ENCODE data around the gene NSD2. TPM values are rescaled to one million over a fixed set of nuclear protein-coding genes. Genes with fewer than 3 reads are reported as not detected.
A peak's percentile ranks its signal among the peaks of the same experiment; 100 is the strongest.

Gene NSD2
- total and polyA plus RNA-seq, 5 donors from 2014 or later = 5.9 to 95.8 (median 7.3) TPM

DNA sequence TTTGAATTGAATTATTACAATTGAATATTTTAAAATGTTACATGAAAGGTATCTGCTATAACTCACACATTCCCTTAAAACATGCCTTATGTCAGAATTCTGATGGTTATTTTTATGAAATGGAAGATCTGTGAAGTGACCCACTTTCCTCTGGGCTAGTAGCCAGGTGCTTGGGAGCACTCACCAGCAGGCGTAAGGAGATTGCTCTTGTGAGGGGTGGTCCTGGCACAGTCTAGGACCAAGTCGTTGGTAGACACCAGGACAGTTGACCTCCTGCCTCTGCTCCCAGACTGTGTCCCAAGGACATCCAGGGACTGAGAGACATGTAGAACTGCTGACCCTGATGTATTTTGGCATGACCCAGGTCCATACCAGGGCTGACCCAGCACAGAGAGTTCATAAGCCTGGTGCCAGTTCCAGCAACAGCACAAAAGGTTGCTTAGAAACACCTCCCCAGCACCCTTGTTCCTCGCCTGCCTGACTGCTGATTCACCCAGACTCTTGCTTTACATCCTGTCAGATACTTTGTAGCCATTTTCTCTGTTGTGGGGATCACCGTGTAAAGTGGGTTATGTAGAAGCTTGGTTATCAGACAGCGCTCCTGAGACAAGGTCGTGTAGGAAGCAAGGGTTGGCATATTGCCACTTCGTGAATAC is 89.1 kb downstream of the NSD2 start:
- no peak for DNase-seq
- H3K4me1 Mint-ChIP-seq = no peaks in the 10 kb centered on the region
- Histone ChIP-seq H3K27ac (ENCODE audit: insufficient read depth, low read length, poor library complexity, severe bottlenecking) (no peak overlapping the region), H3K4me1 (ENCODE audit: control insufficient read depth, insufficient read depth, low read length, poor library complexity, severe bottlenecking) (no peaks in the 10 kb centered on the region), H3K9me3 (ENCODE audit: control insufficient read depth in 2 of 2, low read length in 2 of 2) (no peaks in the 10 kb centered on the region), H3K36me3 (ENCODE audit: control insufficient read depth, insufficient read depth, low read length) (peaks cover 76% of the 10 kb centered on the region), H3K27me3 (ENCODE audit: control insufficient read depth, insufficient read depth, low read length) (no peaks in the 10 kb centered on the region), H3K4me3 (ENCODE audit: low read depth, low read length) (no peak overlapping the region)
- H3K36me3 Mint-ChIP-seq = peaks cover 53% of the 10 kb centered on the region
- H3K4me3 Mint-ChIP-seq = no peak overlapping the region
- no peaks in the 10 kb centered on the region for H3K27me3 Mint-ChIP-seq
- peak overlapping the region in 1 of 3 donors; percentile 41 for H3K27ac Mint-ChIP-seq
- ATAC-seq (ENCODE audit: low read depth in 2 of 2) = no peak
- H3K9me3 Mint-ChIP-seq = no peaks in the 10 kb centered on the region

DNA sequence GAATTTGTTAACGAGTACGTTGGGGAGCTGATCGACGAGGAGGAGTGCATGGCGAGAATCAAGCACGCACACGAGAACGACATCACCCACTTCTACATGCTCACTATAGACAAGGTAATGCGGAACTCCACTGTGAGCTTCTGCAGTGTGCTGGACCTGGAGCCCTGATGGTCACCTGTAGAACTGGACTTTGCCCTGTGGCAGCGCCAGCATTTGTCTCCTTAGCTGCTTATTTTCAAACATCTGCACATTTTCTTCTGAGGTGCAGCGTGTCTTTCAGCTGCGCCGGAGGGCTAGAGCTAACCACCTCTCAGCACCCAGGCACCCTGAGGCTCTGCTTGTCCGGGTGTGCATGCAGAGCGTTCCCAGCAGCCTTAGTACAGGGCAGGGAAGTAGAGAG is 89.8 kb downstream of the NSD2 start:
- Histone ChIP-seq H3K36me3 (ENCODE audit: control insufficient read depth, insufficient read depth, low read length) (peaks cover 70% of the 10 kb centered on the region), H3K27ac (ENCODE audit: insufficient read depth, low read length, poor library complexity, severe bottlenecking) (no peak overlapping the region), H3K4me1 (ENCODE audit: control insufficient read depth, insufficient read depth, low read length, poor library complexity, severe bottlenecking) (no peaks in the 10 kb centered on the region), H3K27me3 (ENCODE audit: control insufficient read depth, insufficient read depth, low read length) (no peaks in the 10 kb centered on the region), H3K4me3 (ENCODE audit: low read depth, low read length) (no peak overlapping the region), H3K9me3 (ENCODE audit: control insufficient read depth in 2 of 2, low read length in 2 of 2) (no peaks in the 10 kb centered on the region)
- no peaks in the 10 kb centered on the region for H3K9me3 Mint-ChIP-seq
- ATAC-seq (ENCODE audit: low read depth in 2 of 2) = no peak
- H3K4me1 Mint-ChIP-seq = peaks cover 0 to 2% (median 0%) of the 10 kb centered on the region in 4 donors
- peak overlapping the region in 1 of 3 donors; percentile 74 for H3K27ac Mint-ChIP-seq
- H3K36me3 Mint-ChIP-seq = peaks cover 57% of the 10 kb centered on the region
- no peaks in the 10 kb centered on the region for H3K27me3 Mint-ChIP-seq
- DNase-seq = no peak
- no peak overlapping the region for H3K4me3 Mint-ChIP-seq

DNA sequence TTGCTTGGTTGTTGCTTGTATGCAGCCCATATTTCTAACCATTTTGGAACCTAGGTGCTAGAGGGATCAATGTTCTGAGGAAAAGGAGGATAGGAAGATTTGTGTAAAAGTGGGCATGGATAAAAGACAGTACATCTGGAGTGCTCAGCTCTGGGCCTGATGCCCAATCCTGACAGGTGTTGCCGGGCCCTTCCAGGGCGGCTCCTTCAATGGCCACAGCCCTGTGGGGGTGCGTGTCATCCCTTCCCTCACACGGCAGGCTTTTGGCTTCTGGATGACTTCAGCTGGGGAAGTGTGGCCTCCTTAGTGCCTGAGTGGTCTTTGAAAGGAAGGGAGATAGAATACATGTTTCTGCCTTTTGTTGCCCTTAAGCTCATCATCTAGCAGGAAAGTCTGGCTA is 90.4 kb downstream of the NSD2 start:
- peaks cover 54% of the 10 kb centered on the region for H3K36me3 Mint-ChIP-seq
- ATAC-seq (ENCODE audit: low read depth in 2 of 2) (no peak), DNase-seq (no peak)
- H3K9me3 Mint-ChIP-seq = no peaks in the 10 kb centered on the region
- Histone ChIP-seq H3K4me3 (ENCODE audit: low read depth, low read length) (no peak overlapping the region), H3K27me3 (ENCODE audit: control insufficient read depth, insufficient read depth, low read length) (no peaks in the 10 kb centered on the region), H3K36me3 (ENCODE audit: control insufficient read depth, insufficient read depth, low read length) (peaks cover 65% of the 10 kb centered on the region), H3K9me3 (ENCODE audit: control insufficient read depth in 2 of 2, low read length in 2 of 2) (no peaks in the 10 kb centered on the region), H3K27ac (ENCODE audit: insufficient read depth, low read length, poor library complexity, severe bottlenecking) (no peak overlapping the region), H3K4me1 (ENCODE audit: control insufficient read depth, insufficient read depth, low read length, poor library complexity, severe bottlenecking) (no peaks in the 10 kb centered on the region)
- peaks cover 0 to 4% (median 0%) of the 10 kb centered on the region in 4 donors for H3K4me1 Mint-ChIP-seq
- no peak overlapping the region for H3K27ac Mint-ChIP-seq
- H3K4me3 Mint-ChIP-seq = no peak overlapping the region
- no peaks in the 10 kb centered on the region for H3K27me3 Mint-ChIP-seq

DNA sequence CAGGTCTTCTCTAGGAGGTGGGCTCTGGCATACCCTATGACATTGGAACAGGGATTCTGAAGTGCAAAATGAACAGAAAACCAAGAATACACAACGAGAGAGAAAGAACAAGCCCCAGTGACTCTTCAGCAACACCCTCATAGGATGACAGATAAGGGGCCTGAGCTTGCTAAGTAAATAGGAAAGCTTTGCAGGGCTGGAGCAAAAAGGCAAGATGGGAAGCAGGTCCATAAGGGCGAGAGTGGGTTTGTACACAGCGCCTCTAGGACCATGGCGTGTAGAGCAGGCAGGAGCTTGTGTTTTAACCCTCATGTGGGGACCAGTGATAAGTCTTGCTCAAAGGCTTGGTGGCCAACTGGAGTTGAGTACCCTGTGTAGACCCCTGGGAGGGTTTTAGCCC is 91.8 kb downstream of the NSD2 start:
- Histone ChIP-seq H3K27ac (ENCODE audit: insufficient read depth, low read length, poor library complexity, severe bottlenecking) (no peak overlapping the region), H3K4me1 (ENCODE audit: control insufficient read depth, insufficient read depth, low read length, poor library complexity, severe bottlenecking) (no peaks in the 10 kb centered on the region), H3K9me3 (ENCODE audit: control insufficient read depth in 2 of 2, low read length in 2 of 2) (no peaks in the 10 kb centered on the region), H3K36me3 (ENCODE audit: control insufficient read depth, insufficient read depth, low read length) (peaks cover 61% of the 10 kb centered on the region), H3K4me3 (ENCODE audit: low read depth, low read length) (no peak overlapping the region), H3K27me3 (ENCODE audit: control insufficient read depth, insufficient read depth, low read length) (no peaks in the 10 kb centered on the region)
- peaks cover 48% of the 10 kb centered on the region for H3K36me3 Mint-ChIP-seq
- H3K9me3 Mint-ChIP-seq = no peaks in the 10 kb centered on the region
- H3K4me1 Mint-ChIP-seq = peaks cover 0 to 6% (median 0%) of the 10 kb centered on the region in 4 donors
- ATAC-seq (ENCODE audit: low read depth in 2 of 2) = no peak
- no peaks in the 10 kb centered on the region for H3K27me3 Mint-ChIP-seq
- H3K27ac Mint-ChIP-seq = peak overlapping the region in 1 of 3 donors; percentile 42
- H3K4me3 Mint-ChIP-seq = no peak overlapping the region
- no peak for DNase-seq

DNA sequence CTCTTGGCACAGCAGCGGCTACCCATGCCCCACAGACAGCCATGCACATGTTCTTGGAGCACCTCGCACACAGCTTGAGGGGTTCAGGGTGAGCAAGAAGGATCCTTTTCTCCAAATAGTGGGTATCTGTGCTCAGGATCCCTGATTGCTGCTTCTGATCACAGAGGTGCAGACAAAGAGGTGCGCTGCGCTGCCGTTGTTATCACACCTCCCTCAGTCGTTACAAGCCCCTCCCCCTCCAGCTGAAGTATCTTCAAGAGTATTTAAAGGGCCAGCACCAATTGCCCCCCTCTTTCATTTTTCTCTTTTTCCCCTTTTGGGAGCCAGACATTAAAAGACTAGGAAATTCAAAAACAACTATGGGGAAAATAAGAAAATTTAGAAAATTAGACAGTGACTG is 93.2 kb downstream of the NSD2 start:
- peaks cover 60% of the 10 kb centered on the region for H3K36me3 ChIP-seq (ENCODE audit: control insufficient read depth, insufficient read depth, low read length)

DNA sequence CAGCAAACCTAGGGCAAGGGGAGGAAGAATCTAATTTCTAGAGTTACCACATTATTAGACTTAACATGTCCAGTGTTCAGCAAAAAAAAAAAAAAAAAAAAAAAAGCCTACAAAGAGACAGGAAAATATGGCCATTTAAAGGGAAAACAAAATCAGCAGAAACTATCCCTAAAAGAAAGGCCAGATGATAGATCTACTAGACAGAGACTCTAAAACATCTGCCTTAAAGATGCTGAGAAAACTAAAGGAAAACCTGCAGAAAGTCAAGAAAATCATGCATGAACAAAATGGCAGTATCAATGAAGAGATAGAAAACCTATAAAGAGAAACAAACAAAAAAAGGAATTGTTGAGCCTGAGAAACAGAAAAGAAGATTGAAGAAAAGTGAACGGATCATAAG is 93.8 kb downstream of the NSD2 start:
- Histone ChIP-seq H3K36me3 (ENCODE audit: control insufficient read depth, insufficient read depth, low read length) (peaks cover 60% of the 10 kb centered on the region), H3K27ac (ENCODE audit: insufficient read depth, low read length, poor library complexity, severe bottlenecking) (no peak overlapping the region), H3K4me3 (ENCODE audit: low read depth, low read length) (no peak overlapping the region), H3K27me3 (ENCODE audit: control insufficient read depth, insufficient read depth, low read length) (no peaks in the 10 kb centered on the region), H3K4me1 (ENCODE audit: control insufficient read depth, insufficient read depth, low read length, poor library complexity, severe bottlenecking) (no peaks in the 10 kb centered on the region), H3K9me3 (ENCODE audit: control insufficient read depth in 2 of 2, low read length in 2 of 2) (no peaks in the 10 kb centered on the region)
- DNase-seq (no peak), ATAC-seq (ENCODE audit: low read depth in 2 of 2) (no peak)
- Mint-ChIP-seq H3K4me3 (no peak overlapping the region), H3K36me3 (peaks cover 46% of the 10 kb centered on the region), H3K27me3 (no peaks in the 10 kb centered on the region), H3K4me1 (peaks cover 0 to 8% (median 0%) of the 10 kb centered on the region in 4 donors), H3K9me3 (no peaks in the 10 kb centered on the region), H3K27ac (peak overlapping the region in 2 of 3 donors; percentile 51 to 72)

More for the DNA sequence above, 93.2 kb downstream of the NSD2 start:
- H3K9me3 Mint-ChIP-seq = no peaks in the 10 kb centered on the region
- H3K4me3 Mint-ChIP-seq = no peak overlapping the region
- H3K27me3 Mint-ChIP-seq = no peaks in the 10 kb centered on the region
- Histone ChIP-seq H3K9me3 (ENCODE audit: control insufficient read depth in 2 of 2, low read length in 2 of 2) (no peaks in the 10 kb centered on the region), H3K27ac (ENCODE audit: insufficient read depth, low read length, poor library complexity, severe bottlenecking) (no peak overlapping the region), H3K4me3 (ENCODE audit: low read depth, low read length) (no peak overlapping the region), H3K27me3 (ENCODE audit: control insufficient read depth, insufficient read depth, low read length) (no peaks in the 10 kb centered on the region), H3K4me1 (ENCODE audit: control insufficient read depth, insufficient read depth, low read length, poor library complexity, severe bottlenecking) (no peaks in the 10 kb centered on the region)
- H3K27ac Mint-ChIP-seq = peak overlapping the region in 1 of 3 donors; percentile 68
- H3K4me1 Mint-ChIP-seq = peaks cover 0 to 8% (median 0%) of the 10 kb centered on the region in 4 donors
- no peak for DNase-seq
- peaks cover 43% of the 10 kb centered on the region for H3K36me3 Mint-ChIP-seq
- no peak for ATAC-seq (ENCODE audit: low read depth in 2 of 2)

DNA sequence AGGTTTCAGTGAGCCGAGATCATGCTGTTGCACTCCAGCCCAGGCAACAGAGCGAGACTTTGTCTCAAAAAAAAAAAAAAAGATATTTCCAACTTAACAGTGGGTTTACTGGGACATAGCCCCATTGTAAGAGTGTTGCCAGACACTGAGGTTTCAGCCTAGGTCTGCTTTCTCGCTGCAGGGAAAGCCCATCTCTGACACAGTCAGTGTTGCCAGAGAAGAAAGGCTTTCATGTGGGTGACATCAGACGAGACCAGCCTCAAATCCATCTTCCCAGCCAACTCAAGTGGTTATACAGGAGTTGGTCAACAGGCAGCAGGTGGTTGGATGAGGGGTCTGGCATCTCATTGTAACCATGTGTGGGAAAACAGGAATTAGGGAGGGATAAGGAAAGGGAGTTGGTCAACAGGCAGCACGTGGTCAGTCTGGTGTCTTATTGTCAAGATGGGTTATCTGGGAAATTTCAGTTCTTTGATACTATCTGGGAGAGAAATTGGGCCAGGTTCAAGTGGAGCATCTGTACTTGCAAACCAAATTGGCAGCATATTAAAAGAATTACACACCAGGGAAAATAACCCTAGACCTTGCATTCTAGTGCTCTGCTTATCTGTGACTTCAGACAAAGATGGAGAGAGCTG is 96.4 kb downstream of the NSD2 start:
- Histone ChIP-seq H3K36me3 (ENCODE audit: control insufficient read depth, insufficient read depth, low read length) (peaks cover 49% of the 10 kb centered on the region), H3K4me3 (ENCODE audit: low read depth, low read length) (no peak overlapping the region), H3K9me3 (ENCODE audit: control insufficient read depth in 2 of 2, low read length in 2 of 2) (no peaks in the 10 kb centered on the region), H3K27me3 (ENCODE audit: control insufficient read depth, insufficient read depth, low read length) (no peaks in the 10 kb centered on the region), H3K27ac (ENCODE audit: insufficient read depth, low read length, poor library complexity, severe bottlenecking) (no peak overlapping the region), H3K4me1 (ENCODE audit: control insufficient read depth, insufficient read depth, low read length, poor library complexity, severe bottlenecking) (no peaks in the 10 kb centered on the region)
- ATAC-seq (ENCODE audit: low read depth in 2 of 2) (no peak), DNase-seq (no peak)
- Mint-ChIP-seq H3K27me3 (no peaks in the 10 kb centered on the region), H3K4me3 (no peak overlapping the region), H3K9me3 (no peaks in the 10 kb centered on the region), H3K36me3 (peaks cover 43% of the 10 kb centered on the region), H3K4me1 (peaks cover 0 to 8% (median 0%) of the 10 kb centered on the region in 4 donors), H3K27ac (peak overlapping the region in 2 of 3 donors; percentile 5 to 81)

Data from CD4-positive, CD25-positive, alpha-beta regulatory T cell (primary cell).